ENCODE data around the gene SMYD3. TPM values are rescaled to one million over a fixed set of nuclear protein-coding genes. Genes with fewer than 3 reads are reported as not detected.

The SMYD3 gene
- total and polyA plus RNA-seq, 2 of the 13 experiments (the other 11 are each of a cell fraction or from before 2014, with no cell fraction given): 27.7 to 35.8 TPM

DNA sequence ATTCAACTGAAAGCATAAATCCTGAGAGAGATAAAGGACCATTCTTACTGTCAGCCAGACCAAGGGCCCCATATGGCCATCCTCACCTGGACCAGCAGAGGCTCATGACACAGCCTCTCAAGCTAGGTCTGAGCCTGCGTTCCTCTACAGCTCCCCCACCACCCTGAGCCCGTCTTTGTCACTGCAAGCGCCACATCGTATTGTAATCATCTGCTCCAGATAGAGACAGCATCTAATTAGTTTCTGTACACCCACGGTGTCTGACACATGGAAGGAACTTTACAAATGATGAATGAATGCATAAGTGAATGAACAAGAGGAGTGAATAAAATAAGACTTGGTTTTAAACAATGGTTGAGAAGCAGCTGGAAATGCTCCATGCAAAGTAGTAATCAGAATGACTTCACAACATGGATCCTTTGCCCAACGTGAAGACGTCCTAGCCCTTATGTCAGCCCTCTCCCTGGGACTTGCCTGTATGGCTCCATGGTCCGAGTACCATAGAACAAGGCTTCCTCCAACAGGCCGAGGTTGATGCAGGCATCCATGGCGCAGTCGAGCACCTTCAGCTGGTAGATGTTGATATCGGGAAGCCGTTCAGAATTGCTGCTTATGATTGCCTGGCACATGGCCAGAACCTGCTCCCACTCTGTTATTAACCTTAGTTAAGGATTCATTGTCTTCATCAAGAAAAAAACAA, 648.9 kb downstream of the SMYD3 start:
- no peaks in the 10 kb centered on the region for H3K27me3 ChIP-seq (ENCODE audit: control insufficient read depth in 1 of 2, insufficient read depth in 2 of 2, low read length in 2 of 2)
- CTCF ChIA-PET (ENCODE audit: low intra/inter-chr PET ratio, low total read pairs): no interaction called here
- POLR2A ChIA-PET: no interaction called here
- H3K4me3 ChIP-seq (replicated peaks in 1 of 3; ENCODE audit: insufficient read depth in 1 of 3, low read depth in 2 of 3, low read length in 3 of 3): no peak overlapping the region
- H3K4me2 ChIP-seq (ENCODE audit: low read depth, low read length): no peak overlapping the region
- 89% methylated on average over 13 of the region's 13 CpGs for WGBS (ENCODE audit: low lambda C conversion rate)
- intact Hi-C loops (cut with micrococcal nuclease; ENCODE audit: unreplicated experiment): no loop called here
- in situ Hi-C loops (cut with HindIII; ENCODE audit: extremely low pct_ligation_motif_present, low pct_unique_long_range_greater_than_20kb): no loop called here
- no peaks in the 10 kb centered on the region for H3K9me3 ChIP-seq (ENCODE audit: low read length)
- FAIRE-seq (no peak), DNase-seq (ENCODE audit: low spot score) (no peak), ATAC-seq (peak; percentile 22; the same call in 2 of the 3 replicates)
- H3K36me3 ChIP-seq (replicated peaks in 1 of 2; ENCODE audit: control insufficient read depth in 1 of 2, insufficient read depth in 2 of 2, low read length in 2 of 2): peaks cover 1 to 2% of the 10 kb centered on the region in 2 experiments; a peak in 1 of 5 replicates
- H3K4me1 ChIP-seq (ENCODE audit: insufficient read depth, low read length): peaks cover 43% of the 10 kb centered on the region
- no peaks in the 10 kb centered on the region for H4K20me1 ChIP-seq (ENCODE audit: insufficient read depth, low read length)
- BruUV-seq (replicated peaks): no TSS peak
- no peak overlapping the region for H2AFZ ChIP-seq (ENCODE audit: low read length)
- H3K27ac ChIP-seq (ENCODE audit: extremely low read length, insufficient read depth, low read length): peak overlapping the region; percentile 85
- peaks cover 3% of the 10 kb centered on the region for H3K79me2 ChIP-seq (ENCODE audit: insufficient read depth, low read length)
- H3K9ac ChIP-seq (ENCODE audit: insufficient read depth, low read depth, low read length): no peak overlapping the region
- TF ChIP-seq, protein P1, sequence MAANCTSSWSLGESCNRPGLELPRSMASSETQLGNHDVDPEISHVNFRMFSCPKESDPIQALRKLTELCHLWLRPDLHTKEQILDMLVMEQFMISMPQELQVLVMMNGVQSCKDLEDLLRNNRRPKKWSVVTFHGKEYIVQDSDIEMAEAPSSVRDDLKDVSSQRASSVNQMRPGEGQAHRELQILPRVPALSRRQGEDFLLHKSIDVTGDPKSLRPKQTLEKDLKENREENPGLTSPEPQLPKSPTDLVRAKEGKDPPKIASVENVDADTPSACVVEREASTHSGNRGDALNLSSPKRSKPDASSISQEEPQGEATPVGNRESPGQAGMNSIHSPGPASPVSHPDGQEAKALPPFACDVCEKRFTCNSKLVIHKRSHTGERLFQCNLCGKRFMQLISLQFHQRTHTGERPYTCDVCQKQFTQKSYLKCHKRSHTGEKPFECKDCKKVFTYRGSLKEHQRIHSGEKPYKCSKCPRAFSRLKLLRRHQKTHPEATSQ (CRISPR knock-in tag; IDR thresholded peaks at IDR 0.05; ENCODE audit: borderline replicate concordance): no peak
- no peak for TF ChIP-seq ZNF709 (CRISPR knock-in tag; IDR thresholded peaks at IDR 0.05)
- no peak for TF ChIP-seq ZBTB20 (CRISPR knock-in tag; IDR thresholded peaks at IDR 0.05; ENCODE audit: borderline replicate concordance, low read depth)
- no peak for TF ChIP-seq ZNF331 (CRISPR knock-in tag; IDR thresholded peaks at IDR 0.05)
- no peak for TF ChIP-seq ZNF3 (CRISPR knock-in tag; IDR thresholded peaks at IDR 0.05)
- no peak for TF ChIP-seq ZNF839 (CRISPR knock-in tag; IDR thresholded peaks at IDR 0.05; ENCODE audit: borderline replicate concordance)
- no peak for TF ChIP-seq TOPORS (CRISPR knock-in tag; IDR thresholded peaks at IDR 0.05)
- TF ChIP-seq, protein P2, sequence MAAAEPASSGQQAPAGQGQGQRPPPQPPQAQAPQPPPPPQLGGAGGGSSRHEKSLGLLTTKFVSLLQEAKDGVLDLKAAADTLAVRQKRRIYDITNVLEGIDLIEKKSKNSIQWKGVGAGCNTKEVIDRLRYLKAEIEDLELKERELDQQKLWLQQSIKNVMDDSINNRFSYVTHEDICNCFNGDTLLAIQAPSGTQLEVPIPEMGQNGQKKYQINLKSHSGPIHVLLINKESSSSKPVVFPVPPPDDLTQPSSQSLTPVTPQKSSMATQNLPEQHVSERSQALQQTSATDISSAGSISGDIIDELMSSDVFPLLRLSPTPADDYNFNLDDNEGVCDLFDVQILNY (CRISPR knock-in tag; conservative IDR thresholded peaks at IDR 0.05): no peak
- TF ChIP-seq ZBTB38 (CRISPR knock-in tag; IDR thresholded peaks at IDR 0.05): no peak
- no peak for TF ChIP-seq CBX1 (IDR thresholded peaks at IDR 0.05; ENCODE audit: low read depth)
- TF ChIP-seq IKZF4 (CRISPR knock-in tag; IDR thresholded peaks at IDR 0.05; ENCODE audit: borderline replicate concordance, low read depth, not compliant biosample characterization): no peak
- no peak for TF ChIP-seq MAFG (CRISPR knock-in tag; IDR thresholded peaks at IDR 0.05)
- TF ChIP-seq RAD51 (IDR thresholded peaks at IDR 0.05; ENCODE audit: borderline replicate concordance): no peak
- TF ChIP-seq, protein P3, sequence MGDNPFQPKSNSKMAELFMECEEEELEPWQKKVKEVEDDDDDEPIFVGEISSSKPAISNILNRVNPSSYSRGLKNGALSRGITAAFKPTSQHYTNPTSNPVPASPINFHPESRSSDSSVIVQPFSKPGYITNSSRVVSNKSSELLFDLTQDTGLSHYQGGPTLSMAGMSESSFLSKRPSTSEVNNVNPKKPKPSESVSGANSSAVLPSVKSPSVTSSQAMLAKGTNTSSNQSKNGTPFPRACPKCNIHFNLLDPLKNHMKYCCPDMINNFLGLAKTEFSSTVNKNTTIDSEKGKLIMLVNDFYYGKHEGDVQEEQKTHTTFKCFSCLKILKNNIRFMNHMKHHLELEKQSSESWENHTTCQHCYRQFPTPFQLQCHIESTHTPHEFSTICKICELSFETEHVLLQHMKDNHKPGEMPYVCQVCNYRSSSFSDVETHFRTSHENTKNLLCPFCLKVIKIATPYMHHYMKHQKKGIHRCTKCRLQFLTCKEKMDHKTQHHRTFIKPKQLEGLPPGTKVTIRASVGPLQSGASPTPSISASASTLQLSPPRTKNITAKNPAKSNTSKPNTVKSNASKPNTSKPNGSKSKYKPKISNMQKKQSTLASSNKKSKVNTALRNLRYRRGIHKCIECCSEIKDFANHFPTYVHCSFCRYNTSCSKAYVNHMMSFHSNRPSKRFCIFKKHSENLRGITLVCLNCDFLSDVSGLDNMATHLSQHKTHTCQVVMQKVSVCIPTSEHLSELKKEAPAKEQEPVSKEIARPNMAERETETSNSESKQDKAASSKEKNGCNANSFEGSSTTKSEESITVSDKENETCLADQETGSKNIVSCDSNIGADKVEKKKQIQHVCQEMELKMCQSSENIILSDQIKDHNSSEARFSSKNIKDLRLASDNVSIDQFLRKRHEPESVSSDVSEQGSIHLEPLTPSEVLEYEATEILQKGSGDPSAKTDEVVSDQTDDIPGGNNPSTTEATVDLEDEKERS (CRISPR knock-in tag; IDR thresholded peaks at IDR 0.05): no peak
- TF ChIP-seq, protein P4, sequence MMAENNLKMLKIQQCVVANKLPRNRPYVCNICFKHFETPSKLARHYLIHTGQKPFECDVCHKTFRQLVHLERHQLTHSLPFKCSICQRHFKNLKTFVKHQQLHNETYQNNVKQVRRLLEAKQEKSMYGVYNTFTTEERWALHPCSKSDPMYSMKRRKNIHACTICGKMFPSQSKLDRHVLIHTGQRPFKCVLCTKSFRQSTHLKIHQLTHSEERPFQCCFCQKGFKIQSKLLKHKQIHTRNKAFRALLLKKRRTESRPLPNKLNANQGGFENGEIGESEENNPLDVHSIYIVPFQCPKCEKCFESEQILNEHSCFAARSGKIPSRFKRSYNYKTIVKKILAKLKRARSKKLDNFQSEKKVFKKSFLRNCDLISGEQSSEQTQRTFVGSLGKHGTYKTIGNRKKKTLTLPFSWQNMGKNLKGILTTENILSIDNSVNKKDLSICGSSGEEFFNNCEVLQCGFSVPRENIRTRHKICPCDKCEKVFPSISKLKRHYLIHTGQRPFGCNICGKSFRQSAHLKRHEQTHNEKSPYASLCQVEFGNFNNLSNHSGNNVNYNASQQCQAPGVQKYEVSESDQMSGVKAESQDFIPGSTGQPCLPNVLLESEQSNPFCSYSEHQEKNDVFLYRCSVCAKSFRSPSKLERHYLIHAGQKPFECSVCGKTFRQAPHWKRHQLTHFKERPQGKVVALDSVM (CRISPR knock-in tag; IDR thresholded peaks at IDR 0.05): no peak
- no peak for TF ChIP-seq ZNF768 (CRISPR knock-in tag; IDR thresholded peaks at IDR 0.05)
- TF ChIP-seq ETV6 (CRISPR knock-in tag; conservative IDR thresholded peaks at IDR 0.05): no peak
- no peak for TF ChIP-seq RXRB (CRISPR knock-in tag; IDR thresholded peaks at IDR 0.05; ENCODE audit: borderline replicate concordance)
- TF ChIP-seq CEBPG (CRISPR knock-in tag; IDR thresholded peaks at IDR 0.05): no peak
